CD4-positive, alpha-beta T cell (primary cell): ENCODE data around the gene KLHL14. TPM values are rescaled to one million over a fixed set of nuclear protein-coding genes. Genes with fewer than 3 reads are reported as not detected.

Source experiments
- ATAC-seq: fragments of 200-7000 bp; cut with Tn5 transposase; one replicate; pipeline ENCODE4 v1.10.0; 2022; ENCODE audit warnings: mild to moderate bottlenecking; ENCODE audit not compliant: poor library complexity
- CTCF ChIA-PET: fragments of 350-600 bp; sonication (Branson Sonifier 250); formaldehyde crosslinking; loops from one replicate; lab custom pipeline; 2021; ENCODE audit warnings: antibody characterized with exemption, inconsistent platforms; lab: Charles Lee
- POLR2A ChIA-PET: fragments of 350-600 bp; sonication (Branson Sonifier 250); formaldehyde crosslinking; loops from one replicate; lab custom pipeline; 2021; ENCODE audit warnings: antibody characterized with exemption, inconsistent platforms; lab: Charles Lee
- DNase-seq, 14 experiments: peaks; one replicate each; pipeline ENCODE4 v3.0.0-alpha.2; 2013 to 2020; ENCODE audit warnings: mixed read lengths in 2 of 14
- H3K27ac ChIP-seq, 2 donors: one replicate each; pipeline versions ENCODE4 v1.5.1 to v1.7.0; 2013; ENCODE audit warnings: low read length in 2 of 2, low read depth in 1 of 2, mild to moderate bottlenecking in 1 of 2
- H3K27me3 ChIP-seq, 2 experiments: 1 replicate in 1 of 2; 2 replicates in 1 of 2; pipeline versions ENCODE4 v1.6.1 to v1.7.0; 2013; ENCODE audit warnings: low read length in 2 of 2, control low read depth in 1 of 2, mild to moderate bottlenecking in 1 of 2, moderate library complexity in 1 of 2; ENCODE audit not compliant: insufficient read depth in 2 of 2, control insufficient read depth in 1 of 2
- H3K36me3 ChIP-seq: one replicate; pipeline ENCODE4 v1.6.1; 2013; ENCODE audit warnings: low read length, control low read depth; ENCODE audit not compliant: insufficient read depth
- H3K4me1 ChIP-seq: one replicate; pipeline ENCODE4 v1.6.1; 2013; ENCODE audit warnings: low read length, control low read depth; ENCODE audit not compliant: insufficient read depth
- H3K4me3 ChIP-seq: one replicate; pipeline ENCODE4 v1.5.1; 2013; ENCODE audit warnings: mild to moderate bottlenecking, low read length, moderate library complexity
- H3K9me3 ChIP-seq, 2 experiments: 1 replicate in 1 of 2; 2 replicates in 1 of 2; pipeline versions ENCODE4 v1.6.1 to v1.7.0; 2013; ENCODE audit warnings: low read length in 2 of 2, mild to moderate bottlenecking in 2 of 2, control low read depth in 1 of 2, moderate library complexity in 1 of 2; ENCODE audit not compliant: control insufficient read depth in 1 of 2, insufficient read depth in 1 of 2
- H3K27ac Mint-ChIP-seq: one replicate; pipeline ENCODE4 v1.8.0; 2020; ENCODE audit warnings: mixed read lengths
- H3K27me3 Mint-ChIP-seq: one replicate; pipeline ENCODE4 v1.8.0; 2021; ENCODE audit warnings: mixed read lengths
- H3K36me3 Mint-ChIP-seq: one replicate; pipeline ENCODE4 v1.8.0; 2021; ENCODE audit warnings: low read depth, mixed read lengths
- H3K4me1 Mint-ChIP-seq: one replicate; pipeline ENCODE4 v1.8.0; 2021; ENCODE audit warnings: low read depth, mixed read lengths
- H3K4me3 Mint-ChIP-seq: one replicate; pipeline ENCODE4 v1.8.0; 2020; ENCODE audit warnings: mild to moderate bottlenecking, mixed read lengths
- H3K9me3 Mint-ChIP-seq: one replicate; pipeline ENCODE4 v1.8.0; 2020; ENCODE audit warnings: mixed read lengths
- intact Hi-C, 2 experiments: fragments of 100-400 bp; cut with DNase I in 1 of 2; cut with micrococcal nuclease in 1 of 2; formaldehyde crosslinking; loops; one replicate each; pipeline versions ENCODE4 v1.15.1 to v1.9.0; 2023 to 2025; cut with DNase I, micrococcal nuclease
- total RNA-seq, 174 experiments: library from RNA in 2 of 174; stranded (reverse) in 2 of 174; gene quantifications; one replicate each; pipeline ENCODE4 v1.2.3 and lab custom pipeline; 2021 to 2026
- TF ChIP-seq, protein P1 (sequence below): fragments of 200-600 bp; IDR thresholded peaks from one replicate; pipeline ENCODE4 v1.8.0; 2022; ENCODE audit warnings: antibody characterized with exemption, mild to moderate bottlenecking

Gene KLHL14
- total RNA-seq, 2 experiments from 2014 or later = not detected

DNA sequence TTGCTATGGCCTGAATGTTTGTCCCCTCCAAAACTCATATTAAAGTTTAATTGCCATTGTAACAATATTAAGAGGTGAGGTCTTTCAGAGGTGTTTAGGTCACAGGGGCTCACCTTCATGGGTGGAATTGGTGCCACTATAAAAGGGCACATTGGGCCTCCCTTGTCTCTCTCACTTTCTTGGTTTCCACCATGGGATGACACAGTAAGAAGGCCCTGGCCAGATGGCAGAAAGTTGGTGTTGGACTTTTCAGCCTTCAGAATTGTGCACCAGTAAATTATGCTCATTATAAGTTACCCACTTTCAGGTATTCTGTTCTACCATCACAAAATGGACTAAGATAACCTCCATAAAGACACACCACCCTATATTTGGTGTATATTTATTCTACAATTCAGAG lies 102.1 kb downstream of the KLHL14 start:
- CTCF ChIA-PET = no interaction called here
- no peaks in the 10 kb centered on the region for H3K27me3 Mint-ChIP-seq
- H3K4me3 Mint-ChIP-seq = no peak overlapping the region
- Histone ChIP-seq H3K9me3 (peaks cover 0 to 5% of the 10 kb centered on the region in 2 experiments), H3K4me1 (no peaks in the 10 kb centered on the region), H3K27me3 (no peaks in the 10 kb centered on the region), H3K27ac (no peak overlapping the region), H3K4me3 (no peak overlapping the region), H3K36me3 (no peaks in the 10 kb centered on the region)
- ATAC-seq (no peak), DNase-seq (no peak)
- H3K27ac Mint-ChIP-seq = no peak overlapping the region
- intact Hi-C loops = no loop called here
- H3K36me3 Mint-ChIP-seq = no peaks in the 10 kb centered on the region
- no peaks in the 10 kb centered on the region for H3K4me1 Mint-ChIP-seq
- TF ChIP-seq, protein P1, sequence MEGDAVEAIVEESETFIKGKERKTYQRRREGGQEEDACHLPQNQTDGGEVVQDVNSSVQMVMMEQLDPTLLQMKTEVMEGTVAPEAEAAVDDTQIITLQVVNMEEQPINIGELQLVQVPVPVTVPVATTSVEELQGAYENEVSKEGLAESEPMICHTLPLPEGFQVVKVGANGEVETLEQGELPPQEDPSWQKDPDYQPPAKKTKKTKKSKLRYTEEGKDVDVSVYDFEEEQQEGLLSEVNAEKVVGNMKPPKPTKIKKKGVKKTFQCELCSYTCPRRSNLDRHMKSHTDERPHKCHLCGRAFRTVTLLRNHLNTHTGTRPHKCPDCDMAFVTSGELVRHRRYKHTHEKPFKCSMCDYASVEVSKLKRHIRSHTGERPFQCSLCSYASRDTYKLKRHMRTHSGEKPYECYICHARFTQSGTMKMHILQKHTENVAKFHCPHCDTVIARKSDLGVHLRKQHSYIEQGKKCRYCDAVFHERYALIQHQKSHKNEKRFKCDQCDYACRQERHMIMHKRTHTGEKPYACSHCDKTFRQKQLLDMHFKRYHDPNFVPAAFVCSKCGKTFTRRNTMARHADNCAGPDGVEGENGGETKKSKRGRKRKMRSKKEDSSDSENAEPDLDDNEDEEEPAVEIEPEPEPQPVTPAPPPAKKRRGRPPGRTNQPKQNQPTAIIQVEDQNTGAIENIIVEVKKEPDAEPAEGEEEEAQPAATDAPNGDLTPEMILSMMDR = no peak
- POLR2A ChIA-PET = no interaction called here
- H3K9me3 Mint-ChIP-seq = no peaks in the 10 kb centered on the region

DNA sequence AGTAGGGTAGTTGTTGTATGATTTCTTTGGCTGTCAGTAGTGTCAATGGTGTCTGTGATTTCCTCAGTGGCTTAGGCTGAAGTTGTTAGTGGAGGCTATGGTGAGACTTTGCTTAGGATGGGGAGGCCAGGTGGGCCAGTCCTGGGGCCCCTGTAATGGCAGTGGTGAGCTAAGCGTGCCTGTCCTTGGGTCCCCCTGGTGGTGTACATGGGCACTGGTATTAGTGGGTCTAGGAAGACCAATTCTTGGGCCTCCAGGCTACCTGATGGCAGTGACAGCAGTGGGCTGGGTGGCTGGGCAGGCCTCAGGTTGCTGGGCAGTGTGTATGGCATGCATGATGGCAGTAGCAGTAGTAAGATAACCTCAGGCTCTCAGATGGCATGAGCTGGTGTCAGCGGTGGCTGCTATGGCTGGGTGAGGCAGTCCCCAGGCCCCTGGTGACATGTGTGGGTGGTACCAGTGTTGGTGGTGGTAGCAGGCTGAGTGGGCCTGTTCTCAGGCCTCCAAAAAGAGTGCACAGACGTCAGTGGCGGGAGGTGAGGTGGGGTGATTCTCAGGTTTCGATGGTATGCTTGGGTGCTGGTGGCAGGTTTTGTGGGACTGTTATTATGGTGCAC lies 103.2 kb downstream of the KLHL14 start:
- Histone ChIP-seq H3K9me3 (peaks cover 0 to 5% of the 10 kb centered on the region in 2 experiments), H3K36me3 (no peaks in the 10 kb centered on the region), H3K27ac (no peak overlapping the region), H3K4me1 (no peaks in the 10 kb centered on the region), H3K27me3 (no peaks in the 10 kb centered on the region), H3K4me3 (no peak overlapping the region)
- Mint-ChIP-seq H3K9me3 (no peaks in the 10 kb centered on the region), H3K27me3 (no peaks in the 10 kb centered on the region), H3K4me3 (no peak overlapping the region), H3K27ac (no peak overlapping the region), H3K36me3 (no peaks in the 10 kb centered on the region), H3K4me1 (no peaks in the 10 kb centered on the region)
- ChIA-PET CTCF (no interaction called here), POLR2A (no interaction called here)
- DNase-seq = no peak
- intact Hi-C loops = no loop called here
- ATAC-seq = no peak
- TF ChIP-seq, protein P1 = no peak

DNA sequence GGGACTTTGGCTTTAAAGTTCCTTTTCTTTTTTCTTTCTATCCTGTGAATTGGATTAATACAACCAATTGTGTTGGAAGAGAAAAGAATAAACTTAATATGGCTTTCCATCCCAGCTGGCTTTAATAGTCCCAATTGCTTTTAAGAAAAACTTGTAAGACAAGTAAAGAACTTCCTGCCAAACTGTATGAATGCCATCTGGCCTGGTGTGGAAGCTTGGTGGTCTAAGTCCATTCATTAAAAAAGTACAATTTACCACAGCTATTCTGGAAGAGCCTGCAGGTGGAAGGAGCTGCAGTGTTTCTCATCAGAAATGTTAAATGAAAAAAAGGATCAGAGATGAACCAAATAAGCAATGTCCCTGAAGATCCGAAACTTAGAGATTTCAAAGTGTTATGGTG lies 103.9 kb downstream of the KLHL14 start:
- no peak overlapping the region for H3K27ac Mint-ChIP-seq
- intact Hi-C loops = no loop called here
- no peak overlapping the region for H3K4me3 ChIP-seq
- TF ChIP-seq, protein P1 = no peak
- no peaks in the 10 kb centered on the region for H3K4me1 Mint-ChIP-seq
- ChIA-PET CTCF (no interaction called here), POLR2A (no interaction called here)
- ATAC-seq (no peak), DNase-seq (no peak)
- H3K36me3 Mint-ChIP-seq = no peaks in the 10 kb centered on the region
- H3K4me3 Mint-ChIP-seq = no peak overlapping the region
- H3K27ac ChIP-seq = no peak overlapping the region
- no peaks in the 10 kb centered on the region for H3K9me3 Mint-ChIP-seq
- peaks cover 0 to 5% of the 10 kb centered on the region in 2 experiments for H3K9me3 ChIP-seq
- H3K4me1 ChIP-seq = no peaks in the 10 kb centered on the region
- H3K27me3 ChIP-seq = no peaks in the 10 kb centered on the region
- H3K27me3 Mint-ChIP-seq = no peaks in the 10 kb centered on the region
- H3K36me3 ChIP-seq = no peaks in the 10 kb centered on the region
